ENCODE measurements around the gene ADAMTS6.
"Not testable (repeated sequence)": the region's sequence is repeated elsewhere in the genome, so short reads cannot be mapped to it uniquely, and the experiment has no call there.

The ADAMTS6 gene

DNA sequence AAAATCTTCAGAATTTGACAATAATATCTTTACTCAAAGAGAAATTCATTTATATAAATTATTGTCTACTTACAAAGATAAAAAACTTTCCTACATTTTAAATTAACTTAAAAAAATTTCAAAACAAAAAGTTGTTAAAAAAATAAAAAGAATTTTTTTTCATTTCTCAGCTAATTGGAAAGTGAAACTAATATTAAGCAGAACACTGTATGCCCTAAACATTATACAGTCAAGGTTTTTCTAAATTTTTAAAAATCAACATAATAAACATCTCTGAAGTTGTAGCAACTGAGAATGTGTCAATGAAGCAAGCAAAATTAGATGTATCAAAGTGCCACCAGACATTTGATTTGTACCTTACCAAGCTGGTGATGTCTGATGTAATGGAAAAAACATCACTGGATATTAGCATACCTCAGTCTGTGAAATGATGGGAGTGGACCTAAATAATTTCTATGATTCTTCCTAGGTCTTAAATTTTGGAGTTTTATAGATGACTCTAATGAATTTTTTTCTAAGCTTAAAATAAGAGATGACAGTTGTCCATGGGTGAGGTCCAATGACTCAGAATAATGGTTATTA lies 290.1 kb downstream of the ADAMTS6 start:
- no peak overlapping the region for H3K4me3 ChIP-seq (ENCODE audit: low read depth, low read length)
- no peaks in the 10 kb centered on the region for H3K36me3 ChIP-seq (ENCODE audit: control insufficient read depth, insufficient read depth, low read length)
- H3K9me3 ChIP-seq (ENCODE audit: control insufficient read depth, insufficient read depth, low read length), result no peaks in the 10 kb centered on the region
- H3K4me1 ChIP-seq (ENCODE audit: control insufficient read depth, insufficient read depth, low read length), result no peaks in the 10 kb centered on the region
- no peak overlapping the region for H3K9ac ChIP-seq (ENCODE audit: low read depth, low read length)
- H3K27me3 ChIP-seq (ENCODE audit: control insufficient read depth, insufficient read depth, low read length), result no peaks in the 10 kb centered on the region

- Histone ChIP-seq H3K4me3 (ENCODE audit: low read depth, low read length) (no peak overlapping the region), H3K9ac (ENCODE audit: low read depth, low read length) (no peak overlapping the region), H3K4me1 (ENCODE audit: control insufficient read depth, insufficient read depth, low read length) (no peaks in the 10 kb centered on the region), H3K36me3 (ENCODE audit: control insufficient read depth, insufficient read depth, low read length) (no peaks in the 10 kb centered on the region), H3K27me3 (ENCODE audit: control insufficient read depth, insufficient read depth, low read length) (no peaks in the 10 kb centered on the region), H3K9me3 (ENCODE audit: control insufficient read depth, insufficient read depth, low read length) (no peaks in the 10 kb centered on the region)
Observed at GRCh38 chr5:65190328-65191053, 291.2 kb downstream of the ADAMTS6 start.

GRCh38 chr5:65186646-65187227 lies 295.0 kb downstream of the ADAMTS6 start:
- H3K27me3 ChIP-seq (ENCODE audit: control insufficient read depth, insufficient read depth, low read length), result no peaks in the 10 kb centered on the region
- H3K9ac ChIP-seq (ENCODE audit: low read depth, low read length), result no peak overlapping the region
- no peaks in the 10 kb centered on the region for H3K9me3 ChIP-seq (ENCODE audit: control insufficient read depth, insufficient read depth, low read length)
- H3K36me3 ChIP-seq (ENCODE audit: control insufficient read depth, insufficient read depth, low read length), result no peaks in the 10 kb centered on the region
- H3K4me3 ChIP-seq (ENCODE audit: low read depth, low read length), result no peak overlapping the region
- peaks cover 12% of the 10 kb centered on the region for H3K4me1 ChIP-seq (ENCODE audit: control insufficient read depth, insufficient read depth, low read length)

DNA sequence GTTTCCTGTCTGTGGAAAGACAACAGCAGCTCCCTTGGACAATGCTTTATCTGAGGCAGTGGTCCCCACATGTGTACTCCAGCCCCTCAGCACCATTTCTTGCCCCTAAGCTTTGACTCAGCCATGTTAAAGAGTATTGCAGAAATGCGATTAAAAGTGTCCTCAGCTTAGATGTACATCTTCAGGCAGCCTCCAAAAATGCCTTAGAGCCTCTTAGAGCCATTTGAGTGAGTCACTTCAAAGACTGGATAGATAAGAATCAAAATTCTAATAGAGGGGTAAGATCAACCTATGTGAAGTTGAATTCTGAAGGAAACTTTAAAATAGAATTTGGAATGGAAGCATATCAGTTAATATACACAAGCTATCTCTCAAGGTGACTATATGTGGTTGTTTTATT lies 296.3 kb downstream of the ADAMTS6 start:
- Histone ChIP-seq H3K36me3 (ENCODE audit: control insufficient read depth, insufficient read depth, low read length) (no peaks in the 10 kb centered on the region), H3K9me3 (ENCODE audit: control insufficient read depth, insufficient read depth, low read length) (no peaks in the 10 kb centered on the region), H3K9ac (ENCODE audit: low read depth, low read length) (no peak overlapping the region), H3K27me3 (ENCODE audit: control insufficient read depth, insufficient read depth, low read length) (no peaks in the 10 kb centered on the region), H3K4me1 (ENCODE audit: control insufficient read depth, insufficient read depth, low read length) (peaks cover 12% of the 10 kb centered on the region), H3K4me3 (ENCODE audit: low read depth, low read length) (no peak overlapping the region)

- H3K27me3 ChIP-seq (ENCODE audit: control insufficient read depth, insufficient read depth, low read length), result no peaks in the 10 kb centered on the region
- H3K4me3 ChIP-seq (ENCODE audit: low read depth, low read length), result no peak overlapping the region
- H3K9me3 ChIP-seq (ENCODE audit: control insufficient read depth, insufficient read depth, low read length), result no peaks in the 10 kb centered on the region
- H3K9ac ChIP-seq (ENCODE audit: low read depth, low read length), result no peak overlapping the region
- peaks cover 12% of the 10 kb centered on the region for H3K4me1 ChIP-seq (ENCODE audit: control insufficient read depth, insufficient read depth, low read length)
- no peaks in the 10 kb centered on the region for H3K36me3 ChIP-seq (ENCODE audit: control insufficient read depth, insufficient read depth, low read length)
Observed at GRCh38 chr5:65184780-65185179, 296.9 kb downstream of the ADAMTS6 start.

DNA sequence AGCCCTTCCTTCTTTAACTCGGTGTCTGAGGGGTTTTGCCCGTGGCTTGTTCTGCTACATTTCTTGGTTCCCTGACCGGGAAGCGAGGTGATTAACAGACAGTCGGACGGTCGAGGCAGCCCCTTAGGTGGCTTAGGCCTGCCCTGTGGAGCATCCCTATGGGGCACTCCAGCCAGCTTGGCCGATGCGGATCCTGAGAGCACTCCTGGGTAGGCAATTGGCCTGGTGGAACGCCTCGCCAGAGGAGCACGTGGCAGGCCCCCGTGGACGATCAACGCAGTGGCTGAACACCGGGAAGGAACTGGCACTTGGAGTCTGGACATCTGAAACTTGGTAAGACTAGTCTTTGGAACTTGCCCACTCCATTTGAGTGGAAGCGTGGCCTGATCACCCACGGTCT lies 307.5 kb downstream of the ADAMTS6 start:
- H3K4me3 ChIP-seq (ENCODE audit: low read depth, low read length); H3K9ac ChIP-seq (ENCODE audit: low read depth, low read length); H3K4me1 ChIP-seq (ENCODE audit: control insufficient read depth, insufficient read depth, low read length); H3K27me3 ChIP-seq (ENCODE audit: control insufficient read depth, insufficient read depth, low read length); H3K36me3 ChIP-seq (ENCODE audit: control insufficient read depth, insufficient read depth, low read length); H3K9me3 ChIP-seq (ENCODE audit: control insufficient read depth, insufficient read depth, low read length): not testable (repeated sequence)

DNA sequence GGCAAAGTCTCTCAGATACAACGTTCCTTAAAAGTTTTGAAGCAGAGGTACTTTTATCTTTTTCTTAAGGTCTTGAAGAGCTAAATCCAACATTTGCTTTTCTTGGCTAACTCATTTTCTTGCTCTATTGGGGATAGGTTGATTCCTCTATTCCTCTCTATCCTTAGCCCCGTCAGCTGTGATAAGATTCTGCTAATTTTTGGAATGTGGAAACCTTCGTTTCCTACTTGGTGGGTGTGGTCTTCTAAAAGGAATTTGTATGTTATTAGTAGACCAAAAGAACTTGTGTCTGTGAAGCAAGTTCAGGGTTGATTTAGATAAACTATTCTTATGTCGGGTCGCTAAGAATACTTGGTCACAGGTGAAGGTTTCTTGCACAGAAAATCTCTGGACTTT lies 308.6 kb downstream of the ADAMTS6 start:
- H3K36me3 ChIP-seq (ENCODE audit: control insufficient read depth, insufficient read depth, low read length), result no peaks in the 10 kb centered on the region
- no peaks in the 10 kb centered on the region for H3K9me3 ChIP-seq (ENCODE audit: control insufficient read depth, insufficient read depth, low read length)
- H3K27me3 ChIP-seq (ENCODE audit: control insufficient read depth, insufficient read depth, low read length), result no peaks in the 10 kb centered on the region
- H3K9ac ChIP-seq (ENCODE audit: low read depth, low read length), result no peak overlapping the region
- no peaks in the 10 kb centered on the region for H3K4me1 ChIP-seq (ENCODE audit: control insufficient read depth, insufficient read depth, low read length)
- no peak overlapping the region for H3K4me3 ChIP-seq (ENCODE audit: low read depth, low read length)

- Histone ChIP-seq H3K4me3 (ENCODE audit: low read depth, low read length) (no peak overlapping the region), H3K9me3 (ENCODE audit: control insufficient read depth, insufficient read depth, low read length) (no peaks in the 10 kb centered on the region), H3K4me1 (ENCODE audit: control insufficient read depth, insufficient read depth, low read length) (no peaks in the 10 kb centered on the region), H3K9ac (ENCODE audit: low read depth, low read length) (no peak overlapping the region), H3K36me3 (ENCODE audit: control insufficient read depth, insufficient read depth, low read length) (no peaks in the 10 kb centered on the region), H3K27me3 (ENCODE audit: control insufficient read depth, insufficient read depth, low read length) (no peaks in the 10 kb centered on the region)
Observed at GRCh38 chr5:65172486-65173129, 309.1 kb downstream of the ADAMTS6 start.

- Histone ChIP-seq H3K4me3 (ENCODE audit: low read depth, low read length) (no peak overlapping the region), H3K27me3 (ENCODE audit: control insufficient read depth, insufficient read depth, low read length) (no peaks in the 10 kb centered on the region), H3K36me3 (ENCODE audit: control insufficient read depth, insufficient read depth, low read length) (no peaks in the 10 kb centered on the region), H3K9ac (ENCODE audit: low read depth, low read length) (no peak overlapping the region), H3K9me3 (ENCODE audit: control insufficient read depth, insufficient read depth, low read length) (no peaks in the 10 kb centered on the region), H3K4me1 (ENCODE audit: control insufficient read depth, insufficient read depth, low read length) (no peaks in the 10 kb centered on the region)
Observed at GRCh38 chr5:65171645-65172044, 310.1 kb downstream of the ADAMTS6 start.

DNA sequence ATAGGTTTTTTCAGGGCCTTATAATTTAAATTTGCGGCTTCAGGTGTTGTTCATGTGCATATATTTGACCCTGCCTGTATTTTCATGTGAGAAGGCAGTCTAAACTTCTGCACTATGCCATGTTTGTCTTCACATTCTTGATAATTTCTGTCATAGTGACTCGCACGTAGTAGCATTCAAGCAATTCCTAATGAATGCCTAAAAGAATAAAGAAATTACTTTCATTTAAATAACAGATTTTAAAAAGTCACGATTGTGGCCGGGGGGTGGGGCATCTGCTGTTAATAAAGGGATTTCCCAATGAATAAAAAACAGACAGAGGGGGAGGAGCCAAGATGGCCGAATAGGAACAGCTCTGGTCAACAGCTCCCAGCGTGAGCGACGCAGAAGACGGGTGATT lies 318.0 kb downstream of the ADAMTS6 start:
- no peaks in the 10 kb centered on the region for H3K36me3 ChIP-seq (ENCODE audit: control insufficient read depth, insufficient read depth, low read length)
- H3K4me1 ChIP-seq (ENCODE audit: control insufficient read depth, insufficient read depth, low read length), result no peaks in the 10 kb centered on the region
- peaks cover 6% of the 10 kb centered on the region for H3K9me3 ChIP-seq (ENCODE audit: control insufficient read depth, insufficient read depth, low read length)
- no peak overlapping the region for H3K4me3 ChIP-seq (ENCODE audit: low read depth, low read length)
- H3K9ac ChIP-seq (ENCODE audit: low read depth, low read length), result no peak overlapping the region
- no peaks in the 10 kb centered on the region for H3K27me3 ChIP-seq (ENCODE audit: control insufficient read depth, insufficient read depth, low read length)

- Histone ChIP-seq H3K36me3 (ENCODE audit: control insufficient read depth, insufficient read depth, low read length) (no peaks in the 10 kb centered on the region), H3K9me3 (ENCODE audit: control insufficient read depth, insufficient read depth, low read length) (peaks cover 6% of the 10 kb centered on the region), H3K9ac (ENCODE audit: low read depth, low read length) (no peak overlapping the region), H3K27me3 (ENCODE audit: control insufficient read depth, insufficient read depth, low read length) (no peaks in the 10 kb centered on the region), H3K4me1 (ENCODE audit: control insufficient read depth, insufficient read depth, low read length) (no peaks in the 10 kb centered on the region), H3K4me3 (ENCODE audit: low read depth, low read length) (no peak overlapping the region)
Observed at GRCh38 chr5:65161655-65162054, 320.1 kb downstream of the ADAMTS6 start.

All from iPS-15b (cell line).